K562 (cell line): ENCODE measurements around the gene CPPED1. TPM values are rescaled to one million over a fixed set of nuclear protein-coding genes. Genes with fewer than 3 reads are reported as not detected.
"Not testable (repeated sequence)": the region's sequence is repeated elsewhere in the genome, so short reads cannot be mapped to it uniquely, and the experiment has no call there.

Source experiments
- ATAC-seq: fragments of 200-7000 bp; cut with Tn5 transposase; 3 replicates; pipeline ENCODE4 v1.9.1; 2020; ENCODE audit warnings: moderate library complexity
- BruUV-seq: library from RNA; stranded (reverse); fragments of 400-500 nt; replicated peaks from 2 replicates; lab custom pipeline; 2021; lab: Mats Ljungman, UMichigan
- CTCF ChIA-PET: fragments of 300-600 bp; formaldehyde crosslinking; extraction: SDS; loops from one replicate; lab custom pipeline; 2021; ENCODE audit warnings: low intra/inter-chr PET ratio; lab: Yijun Ruan, JAX
- POLR2A ChIA-PET: fragments of 300-600, 350-650 bp; sonication (Branson Sonifier 250); formaldehyde crosslinking; extraction: SDS; loops from one replicate; lab custom pipeline; 2021; ENCODE audit warnings: antibody characterized with exemption, inconsistent platforms; lab: Yijun Ruan, JAX
- DNase-seq, 4 experiments: peaks; one replicate each; pipeline versions ENCODE4 v3.0.0 to v3.0.0-alpha.2; 2011 to 2018; ENCODE audit warnings: low spot score in 3 of 4, mixed read lengths in 3 of 4; ENCODE audit errors: extremely low read depth in 1 of 4
- FAIRE-seq: peaks from 2 replicates; lab custom pipeline; 2011; peaks lifted over from hg19 to GRCh38; lab: Jason Lieb, UNC
- H2AFZ ChIP-seq: 2 replicates; pipeline ENCODE4 v1.6.0; 2011; ENCODE audit warnings: low read depth, low read length, control low read depth, inconsistent platforms
- H3K27ac ChIP-seq: fragments of 200-600 bp; 3 replicates; pipeline ENCODE4 v1.8.0; 2011; ENCODE audit warnings: low read depth, mild to moderate bottlenecking, control low read depth, inconsistent platforms, low read length, moderate library complexity, mixed read lengths; ENCODE audit errors: extremely low read depth
- H3K27me3 ChIP-seq, 2 experiments: fragments of 300-600 bp in 1 of 2; 2 replicates in 1 of 2; 3 replicates in 1 of 2; pipeline versions ENCODE4 v1.6.0 to v1.8.0; 2011; ENCODE audit warnings: inconsistent platforms in 2 of 2, low read length in 2 of 2, mild to moderate bottlenecking in 1 of 2, mixed read lengths in 1 of 2, moderate library complexity in 1 of 2; ENCODE audit not compliant: control insufficient read depth in 2 of 2, insufficient read depth in 2 of 2
- H3K36me3 ChIP-seq: fragments of 300-600 bp; 3 replicates; pipeline ENCODE4 v1.8.0; 2011; ENCODE audit warnings: mild to moderate bottlenecking, low read length, inconsistent platforms; ENCODE audit not compliant: control insufficient read depth, insufficient read depth
- H3K4me1 ChIP-seq, 2 experiments: fragments of 200-600 bp in 1 of 2; replicated peaks in 1 of 2; 2 replicates in 1 of 2; 3 replicates in 1 of 2; pipeline versions ENCODE4 v1.5.1 to v1.8.0; 2011; ENCODE audit warnings: inconsistent platforms in 2 of 2, low read length in 2 of 2, mild to moderate bottlenecking in 1 of 2, mixed read lengths in 1 of 2, moderate library complexity in 1 of 2; ENCODE audit not compliant: control insufficient read depth in 2 of 2, insufficient read depth in 2 of 2
- H3K4me2 ChIP-seq: 2 replicates; pipeline ENCODE4 v1.6.1; 2011; ENCODE audit warnings: low read length, control low read depth, inconsistent platforms, mixed read lengths; ENCODE audit not compliant: insufficient read depth
- H3K4me3 ChIP-seq: fragments of 200-600 bp; sonication (generic), shearing (Covaris generic); 2 replicates; pipeline ENCODE4 v1.5.1; 2016; ENCODE audit warnings: control low read depth, inconsistent platforms
- H3K79me2 ChIP-seq: fragments of 200-600 bp; 3 replicates; pipeline ENCODE4 v1.8.0; 2011; ENCODE audit warnings: low read length, inconsistent platforms; ENCODE audit not compliant: control insufficient read depth, insufficient read depth
- H3K9ac ChIP-seq, 2 experiments: 2 replicates each; pipeline versions ENCODE4 v1.6.0 to v1.6.1; 2011; ENCODE audit warnings: low read depth in 2 of 2, low read length in 2 of 2, control low read depth in 1 of 2, inconsistent platforms in 1 of 2, mild to moderate bottlenecking in 1 of 2, mixed read lengths in 1 of 2; ENCODE audit not compliant: insufficient read depth in 1 of 2
- H3K9me1 ChIP-seq: one replicate; pipeline ENCODE4 v1.6.0; 2011; ENCODE audit warnings: inconsistent platforms, mild to moderate bottlenecking, low read length, moderate library complexity; ENCODE audit not compliant: control insufficient read depth, insufficient read depth
- H3K9me3 ChIP-seq: replicated peaks from 2 replicates; pipeline ENCODE4 v1.5.1; 2011; ENCODE audit warnings: low read depth, low read length, inconsistent platforms; ENCODE audit not compliant: control insufficient read depth, insufficient read depth
- H4K20me1 ChIP-seq: replicated peaks from 2 replicates; pipeline ENCODE4 v1.6.1; 2011; ENCODE audit warnings: low read length, inconsistent platforms, mixed read lengths; ENCODE audit not compliant: control insufficient read depth, insufficient read depth
- CEBPG ChIP-seq, 3 experiments: fragments of 200-800 bp in 1 of 3; sonication (Bioruptor generic) in 1 of 3; sonication (generic) in 1 of 3; formaldehyde crosslinking in 1 of 3; IDR thresholded peaks in 2 of 3; conservative IDR thresholded peaks in 1 of 3; 2 replicates each; pipeline versions ENCODE4 v1.6.1 to v1.8.0; 2016 to 2022; ENCODE audit warnings: missing compliant biosample characterization in 2 of 3, missing genetic modification characterization in 2 of 3, mild to moderate bottlenecking in 1 of 3, missing genetic modification reagents in 1 of 3
- DPF2 ChIP-seq: fragments of 450-650 bp; IDR thresholded peaks from 2 replicates; pipeline ENCODE4 v1.6.1; 2016
- ELF4 ChIP-seq: fragments of 450-650 bp; formaldehyde crosslinking; IDR thresholded peaks from 2 replicates; pipeline ENCODE4 v1.4.0; 2022; ENCODE audit warnings: missing genetic modification characterization
- EP300 ChIP-seq: IDR thresholded peaks from 2 replicates; pipeline ENCODE4 v1.6.1; 2012; ENCODE audit warnings: low read length, improper control_type of control experiment
- FOXK2 ChIP-seq, 2 experiments: fragments of 450-650 bp; IDR thresholded peaks in 1 of 2; conservative IDR thresholded peaks in 1 of 2; 2 replicates each; pipeline ENCODE4 v1.6.1; 2016; ENCODE audit warnings: low read depth in 2 of 2, mild to moderate bottlenecking in 1 of 2
- GABPA ChIP-seq: fragments of 200-800 bp; sonication (Bioruptor generic); conservative IDR thresholded peaks from 2 replicates; pipeline ENCODE4 v1.6.1; 2016; ENCODE audit warnings: low read depth, missing genetic modification characterization, missing compliant biosample characterization
- GATA2 ChIP-seq: sonication (generic); formaldehyde crosslinking; IDR thresholded peaks from 2 replicates; pipeline ENCODE4 v1.4.0; 2020; ENCODE audit warnings: mild to moderate bottlenecking, missing genetic modification reagents
- KDM1A ChIP-seq, 2 experiments: fragments of 450-650 bp; IDR thresholded peaks; 2 replicates each; pipeline ENCODE4 v1.6.1; 2016; ENCODE audit warnings: mild to moderate bottlenecking in 2 of 2
- KLF16 ChIP-seq: IDR thresholded peaks from 2 replicates; pipeline ENCODE4 v1.6.1; 2016; ENCODE audit warnings: antibody characterized with exemption
- MAFG ChIP-seq: fragments of 450-650 bp; conservative IDR thresholded peaks from 2 replicates; pipeline ENCODE4 v1.6.1; 2016; ENCODE audit warnings: missing genetic modification characterization, missing compliant biosample characterization
- MEF2D ChIP-seq: conservative IDR thresholded peaks from 2 replicates; pipeline ENCODE4 v1.6.1; 2016; ENCODE audit warnings: low read depth, missing genetic modification characterization, missing compliant biosample characterization
- PYGO2 ChIP-seq: fragments of 450-650 bp; IDR thresholded peaks from 2 replicates; pipeline ENCODE4 v1.6.1; 2016; ENCODE audit warnings: mild to moderate bottlenecking, missing genetic modification characterization, moderate library complexity, missing compliant biosample characterization
- RCOR1 ChIP-seq, 2 experiments: IDR thresholded peaks; 2 replicates each; pipeline ENCODE4 v1.6.1; 2012; ENCODE audit warnings: low read depth in 2 of 2, low read length in 2 of 2, borderline replicate concordance in 1 of 2, improper control_type of control experiment in 1 of 2
- SMARCA4 ChIP-seq: fragments of 450-650 bp; IDR thresholded peaks from 2 replicates; pipeline ENCODE4 v1.6.1; 2016
- SOX6 ChIP-seq: fragments of 450-650 bp; IDR thresholded peaks from 2 replicates; pipeline ENCODE4 v1.6.1; 2014; ENCODE audit warnings: mild to moderate bottlenecking
- TEAD4 ChIP-seq, 2 experiments: sonication (generic) in 1 of 2; formaldehyde crosslinking in 1 of 2; IDR thresholded peaks; 2 replicates each; pipeline versions ENCODE4 v1.6.1 to v1.8.0; 2012 to 2022; ENCODE audit warnings: borderline replicate concordance in 1 of 2, inconsistent platforms in 1 of 2, low read length in 1 of 2, mild to moderate bottlenecking in 1 of 2, missing genetic modification reagents in 1 of 2
- TRIM24 ChIP-seq, 2 experiments: fragments of 450-650 bp; IDR thresholded peaks; 2 replicates each; pipeline ENCODE4 v1.6.1; 2016
- ZNF766 ChIP-seq: fragments of 200-800 bp; sonication (Bioruptor generic); conservative IDR thresholded peaks from 2 replicates; pipeline ENCODE4 v1.6.1; 2016; ENCODE audit warnings: missing genetic modification characterization, missing compliant biosample characterization
- WGBS: fragments of 100-300 bp; shearing (Covaris generic); methylation state at CpG from one replicate; pipeline ENCODE4 v1.1.6; 2016; ENCODE audit warnings: low coverage, mixed read lengths; ENCODE audit not compliant: insufficient coverage; ENCODE audit errors: missing lambda C conversion rate; 5-methylcytosine and 5-hydroxymethylcytosine counted together
- in situ Hi-C: fragments of 300-500 bp; cut with MboI; formaldehyde crosslinking; loops from 4 replicates; pipeline ENCODE4 v1.15.0; 2018; ENCODE audit warnings: inconsistent platforms, mixed read lengths
- intact Hi-C: fragments of 100-400 bp; cut with micrococcal nuclease; formaldehyde crosslinking; loops from 2 replicates; pipeline ENCODE4 v1.14.2; 2022
- polyA plus RNA-seq, 8 experiments: library from polyadenylated mRNA; depleted of rRNA in 4 of 8; stranded (reverse) in 5 of 8; unstranded in 3 of 8; fragments of >200 nt; fragmentation: Nextera tagmentation in 2 of 8; fragmentation: Illumina TruSeq in 1 of 8; extraction: Ambion mirVana in 2 of 8; extraction: Trizol in 1 of 8; gene quantifications; 2 replicates each; pipeline versions ENCODE4 v1.2.1 to v1.2.3, GENCODE V29; 2011 to 2014; ENCODE audit warnings: inconsistent platforms in 1 of 8, missing spikeins in 1 of 8
- total RNA-seq, 7 experiments: library from RNA; depleted of rRNA in 6 of 7; stranded (reverse); fragments of >200 nt in 6 of 7; fragmentation: Illumina TruSeq in 2 of 7; extraction: Trizol in 2 of 7; gene quantifications; 2 replicates each; pipeline versions ENCODE4 v1.2.1 to v1.2.3, GENCODE V29; 2011 to 2021; ENCODE audit warnings: low replicate concordance in 1 of 7
- TF ChIP-seq, protein P1 (sequence below), 2 experiments: fragments of 450-650 bp in 1 of 2; sonication (generic) in 1 of 2; formaldehyde crosslinking in 1 of 2; IDR thresholded peaks in 1 of 2; conservative IDR thresholded peaks in 1 of 2; 2 replicates each; pipeline versions ENCODE4 v1.6.1 to v1.8.1; 2016 to 2023; ENCODE audit warnings: mild to moderate bottlenecking in 2 of 2, moderate library complexity in 2 of 2, inconsistent platforms in 1 of 2, missing genetic modification reagents in 1 of 2

Gene CPPED1
- total and polyA plus RNA-seq, 9 of the 15 experiments (the other 6 are each of a cell fraction or from before 2014, with no cell fraction given): 7.5 to 25.7 (median 16.9) TPM

DNA sequence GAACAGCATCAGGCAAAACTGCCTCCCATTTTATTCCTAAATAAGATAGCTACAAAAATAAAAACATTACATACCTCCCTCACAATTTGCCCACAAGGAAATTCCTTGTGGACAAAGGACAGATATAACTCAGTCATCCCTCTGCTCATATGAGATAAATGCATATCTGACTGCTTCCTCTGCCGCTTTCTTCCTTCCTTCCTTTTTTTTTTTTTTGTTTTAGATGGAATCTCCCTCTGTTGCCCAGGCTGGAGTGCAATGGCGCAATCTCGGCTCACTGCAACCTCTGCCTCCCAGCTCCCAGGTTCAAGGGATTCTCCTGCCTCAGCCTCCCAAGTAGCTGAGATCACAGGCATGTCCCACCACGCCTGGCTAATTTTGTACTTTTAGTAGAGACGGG, 9.6 kb upstream of the CPPED1 start:
- WGBS: 8% methylated on average over 5 of the region's 5 CpGs
- BruUV-seq; H3K9me3 ChIP-seq; H3K27me3 ChIP-seq; ATAC-seq; H3K9me1 ChIP-seq; FAIRE-seq; H3K4me2 ChIP-seq; H2AFZ ChIP-seq; H4K20me1 ChIP-seq; CTCF ChIA-PET; H3K4me1 ChIP-seq; intact Hi-C loops; DNase-seq; H3K36me3 ChIP-seq; POLR2A ChIA-PET; H3K9ac ChIP-seq; H3K4me3 ChIP-seq; in situ Hi-C loops; H3K79me2 ChIP-seq; H3K27ac ChIP-seq; TF ChIP-seq TEAD4 (CRISPR knock-in tag; IDR thresholded peaks at IDR 0.05; ENCODE audit: borderline replicate concordance): not testable (repeated sequence)
- TF ChIP-seq SMARCA4 (peak; percentile 82), MEF2D (tag) (peak; percentile 69; the same call in 1 of the 2 replicates), ZNF766 (CRISPR knock-in tag) (0 out of 2 replicates have a peak, but pooled peaks have one; percentile 38), TRIM24 (IDR thresholded peaks at IDR 0.05) (peak; percentile 76 to 80), DPF2 (0 out of 2 replicates have a peak, but pooled peaks have one; percentile 34), GABPA (tag) (0 out of 2 replicates have a peak, but pooled peaks have one; percentile 21), GATA2 (peak; percentile 47; the same call in 1 of the 2 replicates), ELF4 (CRISPR knock-in tag) (0 out of 2 replicates have a peak, but pooled peaks have one; percentile 12), RCOR1 (IDR thresholded peaks at IDR 0.05; ENCODE audit: borderline replicate concordance in 1 of 2, low read depth in 2 of 2, low read length in 2 of 2) (peak in 1 of 2 experiments; percentile 46; a peak in 1 of 4 replicates), MAFG (tag) (peak; percentile 40), CEBPG (CRISPR knock-in tag; IDR thresholded peaks at IDR 0.05) (peak; percentile 50; the same call in 1 of the 2 replicates), CEBPG (tag; conservative IDR thresholded peaks at IDR 0.05 in 1 of 2, IDR thresholded peaks at IDR 0.05 in 1 of 2) (peak; percentile 73 to 84), KLF16 (0 out of 2 replicates have a peak, but pooled peaks have one; percentile 37), EP300 (peak; percentile 68), TEAD4 (IDR thresholded peaks at IDR 0.05; ENCODE audit: low read length) (peak; percentile 60; the same call in 1 of the 2 replicates), KDM1A (IDR thresholded peaks at IDR 0.05) (peak in 1 of 2 experiments; percentile 26; a peak in 1 of 4 replicates), FOXK2 (conservative IDR thresholded peaks at IDR 0.05 in 1 of 2, IDR thresholded peaks at IDR 0.05 in 1 of 2; ENCODE audit: low read depth in 2 of 2) (0 out of 4 replicates have a peak, but pooled peaks of 1 of the 2 experiments have one; percentile 25), SOX6 (peak; percentile 79), PYGO2 (tag) (0 out of 2 replicates have a peak, but pooled peaks have one; percentile 19)
- TF ChIP-seq, protein P1, sequence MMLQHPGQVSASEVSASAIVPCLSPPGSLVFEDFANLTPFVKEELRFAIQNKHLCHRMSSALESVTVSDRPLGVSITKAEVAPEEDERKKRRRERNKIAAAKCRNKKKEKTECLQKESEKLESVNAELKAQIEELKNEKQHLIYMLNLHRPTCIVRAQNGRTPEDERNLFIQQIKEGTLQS (IDR thresholded peaks at IDR 0.05): peak; percentile 26; the same call in 1 of the 2 replicates
- TF ChIP-seq, protein P1 (CRISPR knock-in tag; conservative IDR thresholded peaks at IDR 0.05): not testable (repeated sequence)
